SH-SY5Y (cell line): Measurements from ENCODE around the gene POLE.

ENCODE experiments used
- GATA2 ChIP-seq: IDR thresholded peaks from 2 replicates; pipeline ENCODE4 v1.6.1; 2011; ENCODE audit warnings: mild to moderate bottlenecking, low read depth, low read length
- GATA3 ChIP-seq: IDR thresholded peaks from 2 replicates; pipeline ENCODE4 v1.6.1; 2011; ENCODE audit warnings: low read depth, mild to moderate bottlenecking, low read length, moderate library complexity

The POLE gene

DNA sequence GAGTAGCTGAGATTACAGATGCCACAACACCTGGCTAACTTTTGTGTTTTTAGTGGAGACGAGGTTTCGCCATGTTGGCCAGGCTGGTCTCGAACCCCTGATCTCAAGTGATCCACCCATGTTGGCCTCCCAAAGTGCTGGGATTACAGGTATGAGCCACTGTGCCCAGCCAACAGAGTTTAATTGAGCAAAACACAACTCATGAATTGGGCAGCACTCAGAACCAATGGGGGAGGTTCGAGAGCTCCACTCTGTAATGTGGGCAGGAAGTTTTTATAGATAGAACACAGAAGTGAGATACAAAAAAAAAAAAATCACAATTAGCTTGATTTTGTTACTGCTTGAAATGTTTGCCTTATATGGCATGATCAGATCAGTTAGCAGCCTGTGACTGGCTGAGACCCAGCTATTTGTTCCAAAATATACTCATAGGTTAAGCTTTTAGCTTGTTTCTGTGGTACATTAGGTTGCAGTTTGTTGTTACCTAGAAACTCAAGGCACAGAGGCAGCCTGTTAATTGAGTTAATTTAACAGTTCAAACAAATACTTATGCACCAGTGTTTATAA is 69.9 kb downstream of the POLE start:
- TF ChIP-seq GATA2 = no peak
- TF ChIP-seq GATA3 = no peak

DNA sequence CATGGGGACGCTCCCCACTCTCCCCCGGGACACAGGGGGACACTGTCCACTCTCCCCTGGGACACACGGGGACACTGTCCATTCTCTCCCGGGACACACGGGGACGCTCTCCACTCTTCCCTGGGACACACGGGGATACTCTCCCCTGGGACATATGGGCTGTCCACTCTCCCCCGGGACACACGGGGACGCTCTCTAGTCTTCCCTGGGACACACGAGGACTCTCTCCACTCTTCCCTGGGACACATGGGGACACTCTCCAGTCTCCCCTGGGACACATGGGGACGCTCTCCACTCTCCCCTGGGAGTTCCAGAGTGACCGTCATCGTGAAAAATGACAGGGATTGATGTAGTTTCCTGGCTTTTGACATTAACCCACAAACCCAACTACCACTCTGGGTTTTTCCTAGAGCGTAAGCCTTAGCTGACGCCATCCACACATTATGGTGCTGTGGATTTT is 71.5 kb downstream of the POLE start:
- no peak for TF ChIP-seq GATA3
- no peak for TF ChIP-seq GATA2

DNA sequence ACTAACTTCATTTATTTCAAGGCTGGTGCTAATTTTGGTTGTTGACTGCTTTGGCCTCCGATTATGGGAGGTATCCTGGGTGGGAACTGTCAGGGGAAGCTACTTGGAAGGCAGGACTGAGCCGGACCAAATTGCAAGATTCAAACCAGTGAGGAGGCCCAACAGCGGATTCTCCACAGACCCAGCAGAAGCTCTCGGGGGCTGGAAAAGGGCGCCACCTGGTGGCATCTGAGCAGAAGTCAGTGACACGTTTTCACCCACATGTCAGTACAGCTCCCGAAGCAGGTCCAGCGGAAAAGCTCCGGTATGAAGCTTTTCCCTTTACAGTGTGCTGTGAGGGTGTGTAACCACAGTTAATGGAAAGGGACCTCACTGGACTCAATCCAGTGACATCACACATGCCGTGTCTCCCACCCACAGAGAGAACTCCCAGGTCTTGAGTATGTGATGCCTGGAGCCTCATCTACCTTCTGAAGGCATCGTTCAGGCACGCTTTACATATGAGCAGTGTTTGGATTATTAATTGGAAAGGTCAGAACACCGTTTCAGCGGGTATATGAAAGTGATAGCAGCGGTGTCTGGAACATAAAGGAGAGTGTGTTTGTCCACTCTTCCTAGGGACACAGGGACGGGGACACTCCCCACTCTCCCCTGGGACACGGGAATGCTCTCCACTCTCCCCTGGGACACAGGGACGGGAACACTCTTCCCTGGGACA is 72.1 kb downstream of the POLE start:
- TF ChIP-seq GATA2 (no peak), GATA3 (no peak)

DNA sequence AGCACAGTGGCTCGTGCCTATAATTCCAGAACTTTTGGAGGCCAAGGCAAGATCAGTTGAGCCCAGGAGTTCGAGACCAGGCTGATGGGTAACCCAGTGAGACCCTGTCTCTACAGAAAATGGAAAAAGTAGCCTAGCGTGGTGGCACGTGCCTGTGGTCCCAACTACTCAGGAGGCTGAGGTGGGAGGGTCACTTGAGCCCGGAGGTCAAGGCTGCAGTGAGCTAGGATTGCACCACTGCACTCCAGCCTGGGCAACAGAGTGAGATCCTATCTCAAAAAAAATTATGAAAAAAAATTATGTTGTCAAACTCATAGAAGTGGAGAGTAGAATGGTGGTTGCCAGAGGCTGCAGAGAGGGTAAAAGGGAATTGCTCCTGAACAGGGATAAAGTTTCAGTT is 73.1 kb downstream of the POLE start:
- TF ChIP-seq GATA3 (no peak), GATA2 (no peak)

DNA sequence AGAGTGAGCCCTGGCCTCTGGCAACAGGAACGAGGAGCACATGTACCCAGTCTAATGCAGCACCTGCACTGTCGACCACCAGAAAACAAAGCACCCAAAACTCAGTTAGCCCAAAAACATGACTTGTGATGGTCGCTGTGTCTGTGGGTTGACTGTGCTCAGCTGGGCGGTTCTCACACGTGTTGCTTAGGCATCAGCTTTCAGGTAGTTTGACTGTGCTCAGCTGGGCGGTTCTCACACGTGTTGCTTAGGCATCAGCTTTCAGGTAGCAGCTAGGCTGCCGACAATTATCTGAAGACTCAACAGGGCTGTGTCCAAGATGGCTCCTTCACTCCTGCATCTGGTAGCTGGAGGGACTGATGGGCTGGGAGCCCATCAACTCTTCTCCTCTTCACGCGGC is 75.5 kb downstream of the POLE start:
- TF ChIP-seq GATA2 = no peak
- TF ChIP-seq GATA3 = no peak

DNA sequence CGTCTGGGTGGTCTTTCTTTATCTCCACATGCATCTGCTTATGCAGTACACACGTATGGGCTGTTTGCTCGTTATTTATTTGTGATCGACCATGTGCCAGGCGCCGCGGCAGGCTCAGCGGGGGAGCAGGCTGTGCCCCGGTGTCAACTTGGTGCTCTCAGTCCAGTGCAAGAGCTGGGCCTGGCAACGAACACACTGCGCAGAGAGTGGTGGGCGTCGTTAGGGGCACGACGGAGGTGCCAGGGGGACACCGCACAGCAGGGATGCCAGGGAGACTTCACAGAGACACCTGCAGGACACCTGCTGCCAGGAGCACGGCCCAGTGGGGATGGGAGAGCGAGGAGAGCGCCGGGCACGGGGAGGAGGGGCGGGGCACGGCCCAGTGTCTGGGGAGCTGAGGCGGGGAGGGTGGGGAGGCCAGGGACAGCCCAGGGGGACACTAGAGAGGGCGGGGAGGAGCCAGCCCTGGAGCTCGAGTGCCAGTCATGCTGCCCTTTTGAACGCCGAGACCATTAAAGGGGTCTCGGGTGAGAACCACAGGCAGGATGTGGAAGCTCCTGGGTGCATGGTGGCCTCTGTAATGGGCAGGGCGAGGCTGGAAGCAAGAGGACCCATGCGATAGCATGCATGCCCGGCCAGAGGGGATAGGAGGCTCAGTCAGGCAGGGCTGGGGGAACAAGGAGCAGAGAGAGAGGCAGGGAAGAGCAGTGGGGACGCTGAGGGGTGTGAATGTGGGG is 76.1 kb downstream of the POLE start:
- TF ChIP-seq GATA3 (no peak), GATA2 (no peak)

DNA sequence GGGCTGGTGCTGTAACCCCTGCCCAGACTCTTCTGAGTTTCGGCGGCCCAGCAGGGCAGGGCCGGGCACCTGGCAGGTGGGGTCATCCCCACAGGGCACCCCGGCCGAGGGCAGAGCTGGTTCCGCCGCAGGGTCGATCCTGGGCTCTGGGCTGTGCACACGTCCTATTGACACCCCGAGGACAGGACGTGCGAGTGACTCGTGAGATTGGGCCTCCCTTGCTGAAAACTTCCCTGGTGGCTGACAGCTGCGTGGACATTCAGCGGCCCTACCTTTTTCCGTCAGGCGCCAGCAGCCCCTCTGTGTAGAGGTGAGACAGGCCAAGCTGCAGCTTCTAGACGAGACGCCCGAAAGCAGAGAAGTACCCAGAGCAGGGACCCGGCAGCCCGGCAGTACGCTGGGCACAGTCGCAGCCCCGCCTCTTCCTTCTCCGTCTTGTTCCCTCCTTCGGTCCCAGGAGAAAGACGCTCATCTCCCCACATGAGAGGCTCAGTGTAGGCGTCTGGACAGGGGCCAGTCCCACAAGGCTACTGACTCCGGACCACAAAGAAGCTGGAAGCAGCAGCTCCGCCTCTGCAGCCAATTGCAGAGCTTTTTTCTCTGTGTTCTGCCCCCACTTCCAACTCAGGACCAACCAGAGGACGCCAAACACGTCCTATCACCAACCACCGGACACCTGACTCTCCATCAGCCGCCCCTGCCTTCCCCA is 76.9 kb downstream of the POLE start, which contains the start of gene LRCOL1:
TSS of gene LRCOL1 (minus strand) at position 532 of the 709 bp plus-strand sequence. CDS start 4,331 bp downstream, outside the sequence.
- TF ChIP-seq GATA3 (no peak), GATA2 (no peak)

DNA sequence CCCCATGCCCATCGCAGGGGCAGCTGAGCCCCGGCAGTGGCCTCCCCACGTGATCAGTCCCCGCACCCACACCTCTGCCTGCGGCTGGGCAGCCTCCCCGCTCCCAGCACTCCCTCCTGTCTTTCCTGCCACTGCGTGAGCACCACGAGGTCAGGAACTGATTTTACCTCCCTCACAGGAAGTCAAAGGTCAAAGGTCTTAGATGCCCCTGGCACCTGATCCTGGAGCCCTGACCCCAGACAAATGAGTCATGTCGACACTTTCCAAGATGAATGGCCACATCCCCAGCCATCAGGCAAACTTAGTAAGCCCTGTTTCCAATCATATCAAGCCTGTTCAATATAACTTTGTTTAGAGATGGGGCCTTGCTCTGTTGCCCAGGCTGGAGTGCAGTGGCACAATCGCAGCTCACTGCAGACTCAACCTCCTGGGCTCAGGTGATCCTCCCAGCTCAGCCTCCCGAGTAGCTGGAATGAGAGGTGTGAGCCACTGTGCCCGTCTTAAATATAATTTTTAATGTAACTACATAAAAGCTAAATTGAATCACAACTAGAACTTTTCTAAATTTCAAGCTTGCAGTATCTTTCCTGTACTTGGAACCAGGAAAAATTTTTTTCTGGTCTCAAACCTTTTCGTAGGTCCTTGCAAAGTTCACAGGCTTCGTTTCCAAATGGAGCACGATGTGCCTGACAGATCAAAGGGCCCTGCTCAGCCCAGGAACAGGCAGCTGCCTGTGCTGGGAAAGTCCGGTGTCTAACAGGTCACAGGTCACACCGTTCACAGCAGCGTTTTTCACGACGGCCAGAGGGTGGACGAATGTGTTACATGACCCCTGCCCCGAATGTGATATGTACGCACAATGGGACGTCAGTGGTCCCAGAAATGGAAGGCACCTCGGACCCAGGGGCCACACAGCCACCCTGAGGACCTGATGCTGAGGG is 78.6 kb downstream of the POLE start:
- TF ChIP-seq GATA2 (no peak), GATA3 (no peak)

DNA sequence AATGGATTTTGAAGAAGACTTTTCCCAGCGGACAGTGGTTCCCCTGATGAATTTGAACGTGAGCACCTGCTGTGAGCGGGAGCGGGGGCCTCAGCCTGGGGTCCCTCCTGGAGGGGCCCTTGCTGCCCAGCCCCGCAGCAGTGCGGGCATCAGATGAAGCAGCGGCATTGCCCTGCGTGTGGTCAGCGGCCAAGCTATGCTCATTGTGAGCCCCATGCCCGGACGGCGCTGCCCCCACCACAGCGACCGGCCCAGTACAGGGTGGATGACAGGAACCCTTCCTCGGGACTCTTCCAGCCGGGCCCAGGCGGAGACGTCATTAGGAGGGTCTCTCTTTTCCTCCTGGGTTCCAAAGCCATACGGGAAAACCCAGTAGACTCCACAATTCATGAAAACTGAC is 80.2 kb downstream of the POLE start:
- TF ChIP-seq GATA3 = no peak
- TF ChIP-seq GATA2 = no peak

DNA sequence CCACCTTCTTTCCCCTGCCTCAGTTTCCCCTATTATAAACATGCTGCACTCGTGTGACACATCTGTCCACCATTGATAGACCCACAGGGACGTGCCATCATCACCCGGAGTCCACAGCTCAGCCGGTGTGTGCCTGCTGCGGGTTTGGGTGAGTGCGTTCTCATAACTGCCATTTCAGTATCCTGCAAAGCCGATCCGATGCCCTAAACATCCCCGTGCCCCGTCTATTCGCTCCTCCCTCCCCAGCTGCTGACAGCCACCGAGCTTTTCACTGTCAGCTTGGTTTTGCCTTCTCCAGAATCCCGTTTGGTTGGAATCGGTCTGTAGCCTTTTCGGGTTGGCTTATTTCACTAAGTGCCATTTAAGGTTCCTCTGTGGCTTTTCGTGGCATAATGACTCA is 80.7 kb downstream of the POLE start:
- TF ChIP-seq GATA3 = no peak
- no peak for TF ChIP-seq GATA2

DNA sequence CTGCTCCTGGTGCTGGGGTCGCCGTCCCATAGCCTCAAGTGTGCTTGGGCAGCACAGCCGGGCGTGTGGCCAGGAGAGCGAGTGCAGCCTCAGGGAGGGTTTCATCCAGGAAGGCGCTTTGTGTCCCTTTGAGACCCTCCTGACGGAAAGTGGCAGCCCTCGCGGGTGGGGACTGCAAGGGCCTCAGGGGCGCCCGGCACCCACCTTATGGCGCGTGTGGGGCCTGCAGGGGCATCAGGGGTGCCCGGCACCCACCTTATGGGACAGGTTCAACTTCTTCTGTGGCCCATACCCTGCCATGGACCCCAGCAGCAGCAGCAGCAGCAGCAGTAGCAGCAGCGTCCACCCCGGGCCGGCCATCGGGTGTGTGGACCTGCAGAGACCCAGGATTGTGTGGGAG is 81.2 kb downstream of the POLE start:
- TF ChIP-seq GATA3 (no peak), GATA2 (no peak)

DNA sequence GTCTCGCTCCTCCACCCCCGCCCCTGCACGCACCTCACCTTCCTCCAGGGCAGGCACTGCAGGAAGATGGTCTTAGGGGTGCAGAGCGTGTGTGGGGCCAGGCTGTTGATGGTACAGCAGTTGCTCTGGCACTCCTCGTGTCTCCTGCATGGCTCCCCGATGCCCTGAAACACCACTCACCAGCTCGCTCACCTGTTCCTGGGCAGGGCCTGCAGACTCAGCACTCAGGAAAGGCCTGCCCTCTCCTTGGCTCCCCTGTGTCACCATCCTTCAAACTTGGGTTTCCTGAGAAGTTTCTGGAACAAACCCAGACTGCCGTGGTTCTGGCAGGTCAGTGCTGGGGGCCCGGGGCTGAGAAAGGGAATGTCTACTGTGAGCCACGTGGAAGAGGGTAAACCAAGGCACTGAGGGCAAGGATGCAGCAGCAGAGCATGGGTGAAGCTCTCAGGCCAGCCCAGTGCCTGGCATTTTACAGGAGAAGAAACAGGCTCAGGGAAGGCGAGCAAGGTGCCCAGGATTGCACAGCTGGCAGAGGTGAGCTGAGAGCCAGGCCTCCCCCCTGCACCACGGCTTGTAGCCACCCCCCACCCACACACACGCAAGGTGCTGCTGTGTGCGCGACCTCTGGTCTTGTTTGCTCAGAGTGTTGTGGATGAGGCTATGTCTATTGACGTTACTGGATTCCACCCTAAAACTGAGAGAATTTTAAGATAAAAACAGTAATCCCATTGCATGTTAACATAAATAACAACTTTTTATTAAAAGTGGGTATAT is 82.3 kb downstream of the POLE start:
- no peak for TF ChIP-seq GATA3
- no peak for TF ChIP-seq GATA2
